ENCODE measurements around the gene REG1A.

The REG1A gene

GRCh38 chr2:79128406-79128805, 8.1 kb downstream of the REG1A start:
- DNase-seq, result no peak

- no peak for DNase-seq
Observed at GRCh38 chr2:79129260-79129659, 9.0 kb downstream of the REG1A start.

- no peak for DNase-seq
Observed at GRCh38 chr2:79129804-79130203, 9.5 kb downstream of the REG1A start.

- no peak for DNase-seq
Observed at GRCh38 chr2:79131687-79132086, 11.4 kb downstream of the REG1A start.

GRCh38 chr2:79138385-79138784, 18.1 kb downstream of the REG1A start:
- DNase-seq, result no peak

- no peak for DNase-seq
Observed at GRCh38 chr2:79139423-79139822, 19.1 kb downstream of the REG1A start.

GRCh38 chr2:79155826-79156476, 35.7 kb downstream of the REG1A start:
- no peak for DNase-seq

GRCh38 chr2:79159030-79159429, 38.7 kb downstream of the REG1A start:
- DNase-seq, result no peak

GRCh38 chr2:79159653-79160052, 39.4 kb downstream of the REG1A start, which contains the start of gene REG3A:
Gene REG3A, minus strand, starts transcription at chr2:79159753. Its CDS starts 348 bp downstream, at chr2:79159405.
- DNase-seq, result no peak

GRCh38 chr2:79162132-79162531, 41.8 kb downstream of the REG1A start:
- no peak for DNase-seq

GRCh38 chr2:79162801-79163200, 42.5 kb downstream of the REG1A start:
- DNase-seq, result no peak

- no peak for DNase-seq
Observed at GRCh38 chr2:79171348-79171958, 51.2 kb downstream of the REG1A start.
